ENCODE measurements around the gene PCDHA11. TPM values are rescaled to one million over a fixed set of nuclear protein-coding genes. Genes with fewer than 3 reads are reported as not detected.
"Not testable (repeated sequence)": the region's sequence is repeated elsewhere in the genome, so short reads cannot be mapped to it uniquely, and the experiment has no call there.

Gene PCDHA11
- polyA plus RNA-seq, 2 donors = under 0.01 TPM; not detected in 1

DNA sequence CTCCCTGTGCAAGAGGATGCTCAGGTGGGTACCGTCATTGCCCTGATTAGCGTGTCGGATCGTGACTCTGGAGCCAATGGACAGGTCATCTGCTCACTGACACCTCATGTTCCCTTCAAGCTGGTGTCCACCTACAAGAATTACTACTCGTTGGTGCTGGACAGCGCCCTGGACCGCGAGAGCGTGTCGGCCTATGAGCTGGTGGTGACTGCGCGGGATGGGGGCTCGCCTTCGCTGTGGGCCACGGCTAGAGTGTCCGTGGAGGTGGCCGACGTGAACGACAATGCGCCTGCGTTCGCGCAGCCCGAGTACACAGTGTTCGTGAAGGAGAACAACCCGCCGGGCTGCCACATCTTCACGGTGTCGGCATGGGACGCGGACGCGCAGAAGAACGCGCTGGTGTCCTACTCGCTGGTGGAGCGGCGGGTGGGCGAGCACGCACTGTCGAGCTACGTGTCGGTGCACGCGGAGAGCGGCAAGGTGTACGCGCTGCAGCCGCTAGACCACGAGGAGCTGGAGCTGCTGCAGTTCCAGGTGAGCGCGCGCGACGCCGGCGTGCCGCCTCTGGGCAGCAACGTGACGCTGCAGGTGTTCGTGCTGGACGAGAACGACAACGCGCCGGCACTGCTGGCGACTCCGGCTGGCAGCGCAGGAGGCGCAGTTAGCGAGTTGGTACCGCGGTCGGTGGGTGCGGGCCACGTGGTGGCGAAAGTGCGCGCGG, 7.9 kb downstream of the PCDHA11 start:
- H3K4me1 ChIP-seq (ENCODE audit: control insufficient read depth in 2 of 2, insufficient read depth in 2 of 2, low read length in 1 of 2); H3K36me3 ChIP-seq (ENCODE audit: control insufficient read depth in 2 of 2, insufficient read depth in 2 of 2, low read length in 1 of 2); H3K27me3 ChIP-seq (ENCODE audit: control insufficient read depth in 1 of 2, insufficient read depth in 2 of 2, low read length in 2 of 2); H3K27ac ChIP-seq (ENCODE audit: low read depth in 2 of 2, low read length in 1 of 2); H3K4me3 ChIP-seq (ENCODE audit: low read depth in 1 of 2, low read length in 2 of 2): not testable (repeated sequence)
- 47 to 50% methylated on average over 73 to 80 of the region's 80 CpGs for WGBS, 2 donors
- H3K9me3 ChIP-seq (ENCODE audit: control insufficient read depth in 2 of 2, insufficient read depth in 1 of 2, low read depth in 1 of 2, low read length in 1 of 2) = peaks cover 15 to 17% of the 10 kb centered on the region in 2 donors

GRCh38 chr5:140877262-140877581, 8.5 kb downstream of the PCDHA11 start:
- Histone ChIP-seq H3K36me3 (ENCODE audit: control insufficient read depth in 2 of 2, insufficient read depth in 2 of 2, low read length in 1 of 2) (no peaks in the 10 kb centered on the region), H3K27ac (ENCODE audit: low read depth in 2 of 2, low read length in 1 of 2) (no peak overlapping the region), H3K27me3 (ENCODE audit: control insufficient read depth in 1 of 2, insufficient read depth in 2 of 2, low read length in 2 of 2) (peaks cover 0 to 6% of the 10 kb centered on the region in 2 donors), H3K4me3 (ENCODE audit: low read depth in 1 of 2, low read length in 2 of 2) (no peak overlapping the region), H3K9me3 (ENCODE audit: control insufficient read depth in 2 of 2, insufficient read depth in 1 of 2, low read depth in 1 of 2, low read length in 1 of 2) (peaks cover 18 to 21% of the 10 kb centered on the region in 2 donors), H3K4me1 (ENCODE audit: control insufficient read depth in 2 of 2, insufficient read depth in 2 of 2, low read length in 1 of 2) (no peaks in the 10 kb centered on the region)
- 48 to 53% methylated on average over 32 to 37 of the region's 37 CpGs for WGBS, 2 donors

GRCh38 chr5:140881889-140882590, 13.3 kb downstream of the PCDHA11 start, which contains the start of gene PCDHA13:
TSS of gene PCDHA13 (plus strand) at chr5:140882124. CDS start at chr5:140882269, 145 bp downstream.
- Histone ChIP-seq H3K27ac (ENCODE audit: low read depth in 2 of 2, low read length in 1 of 2) (no peak within 1 kb of the TSS), H3K36me3 (ENCODE audit: control insufficient read depth in 2 of 2, insufficient read depth in 2 of 2, low read length in 1 of 2) (no peaks in the 10 kb centered on the region), H3K4me1 (ENCODE audit: control insufficient read depth in 2 of 2, insufficient read depth in 2 of 2, low read length in 1 of 2) (no peaks in the 10 kb centered on the region), H3K27me3 (ENCODE audit: control insufficient read depth in 1 of 2, insufficient read depth in 2 of 2, low read length in 2 of 2) (peaks cover 0 to 6% of the 10 kb centered on the region in 2 donors), H3K4me3 (ENCODE audit: low read depth in 1 of 2, low read length in 2 of 2) (no peak within 1 kb of the TSS), H3K9me3 (ENCODE audit: control insufficient read depth in 2 of 2, insufficient read depth in 1 of 2, low read depth in 1 of 2, low read length in 1 of 2) (peaks cover 25% of the 10 kb centered on the region in 2 donors)
- 24 to 26% methylated on average over 30 to 35 of the region's 35 CpGs for WGBS, 2 donors

- WGBS, 2 donors = 21 to 29% methylated on average over 12 of the region's 12 CpGs
- H3K4me3 ChIP-seq (ENCODE audit: low read depth in 1 of 2, low read length in 2 of 2) = no peak overlapping the region
- H3K9me3 ChIP-seq (ENCODE audit: control insufficient read depth in 2 of 2, insufficient read depth in 1 of 2, low read depth in 1 of 2, low read length in 1 of 2) = peaks cover 20% of the 10 kb centered on the region in 2 donors
Measured at GRCh38 chr5:140882591-140882899, 13.8 kb downstream of the PCDHA11 start.

GRCh38 chr5:140883373-140883772, 14.6 kb downstream of the PCDHA11 start:
- peaks cover 19 to 20% of the 10 kb centered on the region in 2 donors for H3K9me3 ChIP-seq (ENCODE audit: control insufficient read depth in 2 of 2, insufficient read depth in 1 of 2, low read depth in 1 of 2, low read length in 1 of 2)
- no peaks in the 10 kb centered on the region for H3K36me3 ChIP-seq (ENCODE audit: control insufficient read depth in 2 of 2, insufficient read depth in 2 of 2, low read length in 1 of 2)
- H3K27me3 ChIP-seq (ENCODE audit: control insufficient read depth in 1 of 2, insufficient read depth in 2 of 2, low read length in 2 of 2) = peaks cover 0 to 6% of the 10 kb centered on the region in 2 donors
- 48 to 53% methylated on average over 41 of the region's 41 CpGs for WGBS, 2 donors
- H3K4me1 ChIP-seq (ENCODE audit: control insufficient read depth in 2 of 2, insufficient read depth in 2 of 2, low read length in 1 of 2) = no peaks in the 10 kb centered on the region
- H3K27ac ChIP-seq (ENCODE audit: low read depth in 2 of 2, low read length in 1 of 2) = no peak overlapping the region
- no peak overlapping the region for H3K4me3 ChIP-seq (ENCODE audit: low read depth in 1 of 2, low read length in 2 of 2)

More at GRCh38 chr5:140882591-140882899, 13.8 kb downstream of the PCDHA11 start:
- Histone ChIP-seq H3K4me1 (ENCODE audit: control insufficient read depth in 2 of 2, insufficient read depth in 2 of 2, low read length in 1 of 2) (no peaks in the 10 kb centered on the region), H3K27ac (ENCODE audit: low read depth in 2 of 2, low read length in 1 of 2) (no peak overlapping the region), H3K27me3 (ENCODE audit: control insufficient read depth in 1 of 2, insufficient read depth in 2 of 2, low read length in 2 of 2) (peaks cover 0 to 6% of the 10 kb centered on the region in 2 donors), H3K36me3 (ENCODE audit: control insufficient read depth in 2 of 2, insufficient read depth in 2 of 2, low read length in 1 of 2) (no peaks in the 10 kb centered on the region)

DNA sequence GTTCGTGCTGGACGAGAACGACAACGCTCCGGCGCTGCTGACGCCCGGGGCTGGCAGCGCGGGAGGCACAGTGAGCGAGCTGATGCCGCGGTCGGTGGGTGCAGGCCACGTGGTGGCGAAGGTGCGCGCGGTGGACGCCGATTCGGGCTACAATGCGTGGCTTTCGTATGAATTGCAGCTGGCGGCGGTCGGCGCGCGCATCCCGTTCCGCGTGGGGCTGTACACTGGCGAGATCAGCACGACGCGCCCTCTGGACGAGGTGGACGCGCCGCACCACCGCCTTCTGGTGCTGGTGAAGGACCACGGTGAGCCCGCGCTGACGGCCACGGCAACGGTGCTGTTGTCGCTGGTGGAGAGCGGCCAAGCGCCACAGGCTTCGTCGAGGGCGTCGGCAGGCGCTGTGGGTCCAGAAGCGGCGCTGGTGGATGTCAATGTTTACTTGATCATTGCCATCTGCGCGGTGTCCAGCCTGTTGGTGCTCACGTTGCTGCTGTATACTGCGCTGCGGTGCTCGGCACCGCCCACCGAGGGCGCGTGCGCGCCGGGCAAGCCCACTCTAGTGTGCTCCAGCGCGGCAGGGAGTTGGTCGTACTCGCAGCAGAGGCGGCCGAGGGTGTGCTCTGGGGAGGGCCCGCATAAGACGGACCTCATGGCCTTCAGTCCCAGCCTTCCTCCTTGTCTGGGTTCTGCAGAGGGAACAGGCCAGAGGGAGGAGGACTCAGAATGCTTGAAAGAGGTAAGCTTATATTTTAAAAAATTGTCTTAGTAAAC, 15.4 kb downstream of the PCDHA11 start:
- WGBS, 2 donors = 42 to 49% methylated on average over 75 to 79 of the region's 79 CpGs
- no peaks in the 10 kb centered on the region for H3K4me1 ChIP-seq (ENCODE audit: control insufficient read depth in 2 of 2, insufficient read depth in 2 of 2, low read length in 1 of 2)
- peaks cover 0 to 6% of the 10 kb centered on the region in 2 donors for H3K27me3 ChIP-seq (ENCODE audit: control insufficient read depth in 1 of 2, insufficient read depth in 2 of 2, low read length in 2 of 2)
- no peaks in the 10 kb centered on the region for H3K36me3 ChIP-seq (ENCODE audit: control insufficient read depth in 2 of 2, insufficient read depth in 2 of 2, low read length in 1 of 2)
- no peak overlapping the region for H3K27ac ChIP-seq (ENCODE audit: low read depth in 2 of 2, low read length in 1 of 2)
- H3K4me3 ChIP-seq (ENCODE audit: low read depth in 1 of 2, low read length in 2 of 2) = no peak overlapping the region
- H3K9me3 ChIP-seq (ENCODE audit: control insufficient read depth in 2 of 2, insufficient read depth in 1 of 2, low read depth in 1 of 2, low read length in 1 of 2) = peaks cover 19 to 20% of the 10 kb centered on the region in 2 donors

DNA sequence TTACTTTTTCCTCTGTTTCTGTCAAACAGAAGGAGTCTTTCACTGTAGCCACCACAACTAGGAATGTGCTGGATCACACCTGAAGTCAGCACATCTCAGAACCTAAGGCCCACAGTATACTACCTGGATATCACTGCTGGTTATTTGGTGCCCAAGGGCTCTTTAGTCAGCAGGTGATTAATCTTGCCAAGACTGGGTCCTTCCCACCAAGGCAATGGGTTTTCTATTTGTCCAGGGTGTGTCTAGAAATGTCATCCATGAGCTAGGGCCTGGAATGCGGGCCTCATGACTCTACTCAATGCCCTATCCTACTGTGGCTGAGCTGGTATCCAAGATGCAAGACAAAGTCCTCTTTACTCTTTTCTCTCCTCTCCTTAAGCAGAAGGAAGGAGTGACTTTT, 47.6 kb downstream of the PCDHA11 start:
- Histone ChIP-seq H3K4me1 (ENCODE audit: control insufficient read depth in 2 of 2, insufficient read depth in 2 of 2, low read length in 1 of 2) (no peaks in the 10 kb centered on the region), H3K36me3 (ENCODE audit: control insufficient read depth in 2 of 2, insufficient read depth in 2 of 2, low read length in 1 of 2) (no peaks in the 10 kb centered on the region), H3K27ac (ENCODE audit: low read depth in 2 of 2, low read length in 1 of 2) (no peak overlapping the region), H3K27me3 (ENCODE audit: control insufficient read depth in 1 of 2, insufficient read depth in 2 of 2, low read length in 2 of 2) (no peaks in the 10 kb centered on the region), H3K9me3 (ENCODE audit: control insufficient read depth in 2 of 2, insufficient read depth in 1 of 2, low read depth in 1 of 2, low read length in 1 of 2) (peaks cover 3 to 5% of the 10 kb centered on the region in 2 donors), H3K4me3 (ENCODE audit: low read depth in 1 of 2, low read length in 2 of 2) (no peak overlapping the region)
- 78 to 80% methylated on average over 1 of the region's 1 CpG for WGBS, 2 donors

Other genes with a start within 250 kb of the PCDHA11 start
- 10 to 100 TPM in 1 of 2 donors, 1 to 10 TPM in 1; 7.4 to 14.3 TPM for gene CD14, start 235.8 kb upstream of the PCDHA11 start, polyA plus RNA-seq
- 10 to 100 TPM; 15.7 to 16.7 TPM for gene TMCO6, start 229.5 kb upstream of the PCDHA11 start, polyA plus RNA-seq
- gene NDUFA2, start 221.3 kb upstream of the PCDHA11 start, polyA plus RNA-seq = 100 to 1,000 TPM; 130 to 183 TPM
- 10 to 100 TPM; 56.5 to 83.5 TPM for gene IK, start 221.1 kb upstream of the PCDHA11 start, polyA plus RNA-seq
- 10 to 100 TPM; 17.3 to 19.2 TPM for gene WDR55, start 204.1 kb upstream of the PCDHA11 start, polyA plus RNA-seq
- 1 to 10 TPM in 1 of 2 donors, under 1 TPM in 1; 0.76 to 1.9 TPM for gene DND1, start 195.4 kb upstream of the PCDHA11 start, polyA plus RNA-seq
- 10 to 100 TPM; 47.7 to 55.5 TPM for gene HARS1, start 177.6 kb upstream of the PCDHA11 start, polyA plus RNA-seq
- 10 to 100 TPM; 13.9 to 17.6 TPM for gene HARS2, start 177.5 kb upstream of the PCDHA11 start, polyA plus RNA-seq
- gene ZMAT2, start 168.5 kb upstream of the PCDHA11 start, polyA plus RNA-seq = 10 to 100 TPM; 35.8 to 61.6 TPM
- under 1 TPM in 1 of 2 donors, not detected in 1; 0.02 TPM for gene PCDHA1, start 82.8 kb upstream of the PCDHA11 start, polyA plus RNA-seq
- gene PCDHA2, start 74.1 kb upstream of the PCDHA11 start, polyA plus RNA-seq = not detected
- under 1 TPM in 1 of 2 donors, not detected in 1; 0.04 TPM for gene PCDHA3, start 67.9 kb upstream of the PCDHA11 start, polyA plus RNA-seq
- gene PCDHA4, start 61.9 kb upstream of the PCDHA11 start, polyA plus RNA-seq = under 1 TPM; 0.02 to 0.05 TPM
- under 1 TPM in 1 of 2 donors, not detected in 1; 0.04 TPM for gene PCDHA5, start 47.3 kb upstream of the PCDHA11 start, polyA plus RNA-seq
- under 1 TPM in 1 of 2 donors, not detected in 1; 0.02 TPM for gene PCDHA6, start 41.0 kb upstream of the PCDHA11 start, polyA plus RNA-seq
- under 1 TPM; 0.01 to 0.02 TPM for gene PCDHA7, start 34.7 kb upstream of the PCDHA11 start, polyA plus RNA-seq
- gene PCDHA8, start 27.8 kb upstream of the PCDHA11 start, polyA plus RNA-seq = under 1 TPM in 1 of 2 donors, not detected in 1; 0.01 TPM
- gene PCDHA9, start 20.6 kb upstream of the PCDHA11 start, polyA plus RNA-seq = under 1 TPM in 1 of 2 donors, not detected in 1; 0.02 TPM
- under 1 TPM; under 0.01 to 0.02 TPM for gene PCDHA10, start 13.1 kb upstream of the PCDHA11 start, polyA plus RNA-seq
- under 1 TPM; 0.01 to 0.04 TPM for gene PCDHA12, start 6.4 kb downstream of the PCDHA11 start, polyA plus RNA-seq
- not detected for gene PCDHA13, start 13.2 kb downstream of the PCDHA11 start, polyA plus RNA-seq
- under 1 TPM in 1 of 2 donors, not detected in 1; 0.01 TPM for gene PCDHAC1, start 57.3 kb downstream of the PCDHA11 start, polyA plus RNA-seq
- gene PCDHAC2, start 97.5 kb downstream of the PCDHA11 start, polyA plus RNA-seq = under 1 TPM; 0.02 to 0.06 TPM
- not detected for gene PCDHB1, start 182.4 kb downstream of the PCDHA11 start, polyA plus RNA-seq
- gene PCDHB2, start 225.7 kb downstream of the PCDHA11 start, polyA plus RNA-seq = under 1 TPM; 0.31 to 0.33 TPM
- gene PCDHB3, start 231.5 kb downstream of the PCDHA11 start, polyA plus RNA-seq = under 1 TPM; 0.10 to 0.14 TPM

All from esophagus (tissue), 2 donors.